ENCODE measurements around the gene NTN3.
"Not testable (repeated sequence)": the region's sequence is repeated elsewhere in the genome, so short reads cannot be mapped to it uniquely, and the experiment has no call there.

The NTN3 gene

DNA sequence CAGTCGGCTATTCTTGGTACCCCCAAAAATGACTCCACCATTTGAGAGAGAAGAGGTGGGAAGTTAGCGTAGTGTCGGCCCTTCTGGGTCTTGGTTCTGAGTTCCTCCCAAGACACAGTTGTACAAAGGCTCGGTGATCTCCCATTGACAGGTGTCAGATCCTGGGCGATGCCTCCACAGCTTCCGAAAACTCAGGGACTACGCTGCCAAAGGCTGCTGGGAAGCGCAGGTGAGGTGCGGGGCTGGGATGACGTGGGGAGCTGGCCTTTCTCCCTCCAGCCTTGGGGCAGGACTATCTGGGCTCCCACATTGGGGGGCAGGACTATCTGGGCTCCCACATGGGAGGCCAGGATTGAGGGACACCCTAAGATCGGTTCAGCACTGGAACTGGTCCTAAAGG lies 31.5 kb upstream of the NTN3 start:
- DNase-seq (ENCODE audit: low read depth in 4 of 4, low spot score in 1 of 4) = no peak

GRCh38 chr16:2441143-2441804 lies 29.8 kb upstream of the NTN3 start:
- not testable (repeated sequence) for DNase-seq (ENCODE audit: low read depth in 4 of 4, low spot score in 1 of 4)

DNA sequence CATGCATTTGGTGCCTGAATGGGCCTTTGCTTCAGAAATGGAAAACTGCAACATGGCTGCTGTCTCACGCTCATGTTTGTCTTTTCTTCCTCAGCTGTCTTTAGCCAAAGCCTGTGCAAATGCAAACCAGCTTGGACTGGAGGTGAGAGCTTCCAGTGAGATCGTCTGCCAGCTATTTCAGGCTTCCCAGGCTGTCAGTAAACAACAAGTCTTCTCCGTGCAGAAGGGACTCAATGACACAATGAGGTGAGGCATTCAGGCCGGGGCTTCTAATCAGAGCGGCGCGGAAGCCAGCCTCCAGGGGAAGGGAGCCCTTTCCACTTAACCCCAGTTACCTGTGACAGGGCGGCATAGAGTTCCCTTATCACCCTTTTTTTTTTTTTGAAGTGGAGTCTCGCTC lies 27.5 kb upstream of the NTN3 start:
- DNase-seq (ENCODE audit: low read depth in 4 of 4, low spot score in 1 of 4) = no peak

GRCh38 chr16:2447920-2448583 lies 23.0 kb upstream of the NTN3 start:
- no peak for DNase-seq (ENCODE audit: low read depth in 4 of 4, low spot score in 1 of 4)

GRCh38 chr16:2449118-2449517 lies 22.0 kb upstream of the NTN3 start:
- no peak for DNase-seq (ENCODE audit: low read depth in 4 of 4, low spot score in 1 of 4)

DNA sequence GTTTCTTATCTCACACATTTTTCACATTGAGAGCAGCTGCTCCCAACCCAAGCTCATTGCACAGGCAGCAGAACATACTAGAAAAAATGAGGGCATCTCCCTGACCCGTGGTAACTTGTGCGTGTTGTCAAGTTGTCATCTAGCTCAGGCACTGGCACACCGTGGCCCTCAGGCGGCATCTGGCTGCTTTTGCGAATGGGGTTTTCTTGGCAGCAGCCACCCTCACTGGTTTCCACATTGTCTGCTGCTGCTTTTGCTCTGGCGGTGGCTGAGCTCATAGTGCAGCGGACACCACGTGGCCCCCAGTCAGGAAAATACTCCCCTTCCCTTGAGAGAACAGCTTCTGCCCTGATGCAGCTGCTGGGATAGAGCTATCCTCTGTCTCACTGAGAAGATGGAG lies 20.6 kb upstream of the NTN3 start:
- DNase-seq (ENCODE audit: low read depth in 4 of 4, low spot score in 1 of 4) = no peak

GRCh38 chr16:2450975-2451381 lies 20.1 kb upstream of the NTN3 start:
- no peak for DNase-seq (ENCODE audit: low read depth in 4 of 4, low spot score in 1 of 4)

- DNase-seq (ENCODE audit: low read depth in 4 of 4, low spot score in 1 of 4) = no peak
Measured at GRCh38 chr16:2451851-2452320, 19.2 kb upstream of the NTN3 start.

- no peak for DNase-seq (ENCODE audit: low read depth in 4 of 4, low spot score in 1 of 4)
Measured at GRCh38 chr16:2452650-2453049, 18.4 kb upstream of the NTN3 start.

- DNase-seq (ENCODE audit: low read depth in 4 of 4, low spot score in 1 of 4) = no peak
Measured at GRCh38 chr16:2455081-2455845, 15.8 kb upstream of the NTN3 start.

GRCh38 chr16:2456551-2457153 lies 14.4 kb upstream of the NTN3 start:
- no peak for DNase-seq (ENCODE audit: low read depth in 4 of 4, low spot score in 1 of 4)

DNA sequence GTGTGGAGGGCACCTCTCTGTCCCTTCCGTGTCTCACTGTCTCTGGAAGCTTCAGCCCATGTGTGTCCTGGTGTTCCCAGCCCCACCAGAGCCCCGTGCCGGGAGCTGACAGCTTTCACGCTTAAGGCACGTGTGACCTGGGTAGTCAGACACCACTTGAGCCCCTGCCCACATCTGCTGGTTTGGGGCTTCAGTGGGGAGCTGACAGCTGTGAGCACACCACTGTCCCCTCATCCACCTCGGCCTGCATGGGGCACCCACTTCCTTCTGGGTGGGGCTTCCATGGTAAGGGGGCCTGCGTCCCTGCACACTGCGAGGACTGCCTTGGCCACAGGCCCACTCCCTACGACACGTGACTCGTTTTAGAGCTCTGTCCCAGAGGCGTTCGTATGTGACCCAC lies 13.8 kb upstream of the NTN3 start:
- DNase-seq (ENCODE audit: low read depth in 4 of 4, low spot score in 1 of 4) = no peak

DNA sequence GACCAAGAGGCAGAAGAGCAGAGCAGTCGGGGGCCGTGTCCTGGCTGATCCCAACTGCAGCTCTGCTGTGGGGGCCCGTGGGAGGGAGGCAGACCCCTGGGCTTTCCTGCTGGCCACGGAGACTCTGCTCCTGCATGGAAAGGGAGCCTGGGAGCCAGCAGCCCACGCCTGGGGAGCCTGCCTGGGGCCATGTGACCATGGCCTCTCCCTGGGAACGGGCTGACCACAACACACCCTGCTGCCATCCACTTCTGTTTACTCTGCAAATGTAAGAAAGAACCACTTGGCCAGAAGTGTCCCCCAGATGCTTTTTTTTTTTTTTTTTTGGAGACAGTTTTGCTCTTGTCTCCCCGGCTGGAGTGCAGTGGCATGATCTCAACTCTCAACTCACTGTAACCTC lies 13.2 kb upstream of the NTN3 start:
- DNase-seq (ENCODE audit: low read depth in 4 of 4, low spot score in 1 of 4) = no peak

DNA sequence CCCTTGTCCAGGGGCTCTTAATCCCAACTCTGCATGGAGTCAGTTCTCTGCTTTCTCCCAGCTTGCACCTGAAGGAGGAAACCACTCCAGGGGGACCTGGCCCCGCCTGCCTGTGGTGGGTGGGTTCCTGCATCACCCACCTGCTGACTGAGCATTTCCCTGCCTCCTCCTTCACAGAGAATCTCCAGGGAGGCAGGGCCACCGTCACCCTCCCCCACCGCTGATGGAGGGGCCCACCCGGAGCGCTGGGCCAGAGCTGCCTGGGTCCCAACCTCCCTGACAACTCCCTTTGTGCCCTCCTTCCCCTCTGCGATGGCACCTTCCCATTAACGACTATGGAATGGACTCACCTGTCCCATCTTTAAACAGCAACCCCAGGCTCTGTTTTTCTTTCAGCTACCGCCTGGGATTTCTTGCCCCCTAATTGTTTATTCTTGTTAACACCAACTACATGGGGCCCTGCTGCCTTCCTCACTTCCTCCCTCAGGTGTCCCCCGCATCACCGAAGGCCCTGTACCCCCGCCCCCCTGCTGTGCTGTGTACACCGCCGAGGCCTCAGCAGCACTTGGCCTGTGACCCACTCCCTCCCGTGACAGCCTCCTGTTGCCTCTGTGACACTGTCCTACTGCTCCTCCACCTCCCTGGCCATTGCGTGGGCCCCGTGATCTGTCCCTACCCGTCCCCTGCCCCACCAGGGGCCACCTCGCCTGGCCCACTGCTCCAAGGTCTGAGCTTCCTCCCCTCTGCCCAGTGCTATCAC lies 12.0 kb upstream of the NTN3 start:
- no peak for DNase-seq (ENCODE audit: low read depth in 4 of 4, low spot score in 1 of 4)

DNA sequence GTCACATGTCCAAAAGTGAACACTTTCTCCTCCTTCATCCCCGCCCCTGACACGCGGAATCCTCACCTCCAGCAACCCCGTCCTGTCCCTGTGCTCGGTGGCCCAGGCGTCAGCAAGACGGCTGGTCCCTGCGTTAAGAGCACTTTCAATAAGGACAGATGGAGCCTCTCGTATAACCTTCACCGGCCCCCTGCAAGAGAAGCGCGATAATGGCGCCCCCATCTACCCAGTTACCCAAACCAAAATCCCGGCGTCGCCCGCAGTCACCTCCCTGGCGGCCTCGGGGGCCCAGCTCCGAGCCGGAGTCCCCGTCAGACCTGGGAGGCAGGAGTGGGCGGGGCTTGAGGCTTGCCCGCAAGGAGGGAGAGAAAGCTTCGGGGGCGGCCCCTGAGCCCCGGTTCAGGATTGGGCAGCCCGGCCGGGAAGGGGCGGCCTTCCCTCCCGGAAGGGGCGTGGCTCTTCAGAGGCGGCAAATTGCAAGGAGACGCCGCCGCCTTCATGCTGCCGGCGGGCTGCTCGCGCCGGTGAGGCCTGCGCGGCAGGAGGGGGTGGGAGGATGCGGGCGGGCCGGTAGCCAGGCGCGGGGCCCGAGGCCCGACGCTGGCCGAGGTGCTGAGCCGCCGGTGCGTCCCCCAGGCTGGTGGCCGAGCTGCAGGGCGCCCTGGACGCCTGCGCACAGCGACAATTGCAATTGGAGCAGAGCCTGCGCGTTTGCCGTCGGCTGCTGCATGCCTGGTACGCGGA lies 11.3 kb upstream of the NTN3 start, which contains the start of gene TEDC2:
Gene TEDC2, plus strand, starts transcription at position 463 of the 744 bp plus-strand sequence. Its CDS starts 36 bp downstream, at position 499.
- peak; percentile 95 to 99 (median 98) for DNase-seq (ENCODE audit: low read depth in 4 of 4, low spot score in 1 of 4)

GRCh38 chr16:2460391-2460713 lies 10.7 kb upstream of the NTN3 start:
- DNase-seq (ENCODE audit: low read depth in 4 of 4, low spot score in 1 of 4) = no peak

GRCh38 chr16:2460916-2461315 lies 10.2 kb upstream of the NTN3 start:
- no peak for DNase-seq (ENCODE audit: low read depth in 4 of 4, low spot score in 1 of 4)

DNA sequence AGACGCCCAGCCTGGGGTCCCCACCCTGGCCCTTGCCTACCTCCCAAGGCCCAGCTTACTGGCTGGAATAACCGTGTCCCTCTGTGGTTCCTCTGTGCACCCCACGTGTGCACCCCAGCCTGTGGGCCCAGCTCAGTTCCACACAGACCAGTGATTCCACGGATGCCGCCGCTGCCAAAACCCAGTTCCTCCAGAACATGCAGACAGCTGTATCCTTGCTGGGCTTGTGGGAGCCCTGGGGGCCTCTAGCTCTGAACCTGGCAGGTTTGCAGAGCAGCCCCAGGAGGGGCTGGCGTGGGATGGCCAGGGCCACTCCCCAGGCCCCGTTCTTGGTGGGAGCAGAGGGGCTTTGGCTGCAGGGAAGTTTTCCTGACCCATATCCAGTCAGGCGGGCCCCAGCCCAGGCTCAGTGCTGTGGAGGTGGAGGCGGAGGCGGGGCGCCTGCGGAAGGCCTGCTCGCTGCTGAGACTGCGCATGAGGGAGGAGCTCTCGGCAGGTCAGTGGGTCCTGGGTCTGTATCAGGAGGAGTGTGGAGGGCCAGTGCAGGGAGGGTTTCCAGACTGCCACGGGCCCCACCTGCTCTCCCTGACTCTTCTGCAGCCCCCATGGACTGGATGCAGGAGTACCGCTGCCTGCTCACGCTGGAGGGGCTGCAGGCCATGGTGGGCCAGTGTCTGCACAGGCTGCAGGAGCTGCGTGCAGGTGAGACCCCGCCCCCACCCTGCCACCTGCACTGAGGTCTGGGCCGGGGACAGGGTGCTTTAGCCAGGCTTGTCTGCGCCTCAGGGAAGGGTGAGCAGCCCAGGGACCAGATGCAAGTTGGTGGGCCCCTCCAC lies 8.8 kb upstream of the NTN3 start:
- no peak for DNase-seq (ENCODE audit: low read depth in 4 of 4, low spot score in 1 of 4)

DNA sequence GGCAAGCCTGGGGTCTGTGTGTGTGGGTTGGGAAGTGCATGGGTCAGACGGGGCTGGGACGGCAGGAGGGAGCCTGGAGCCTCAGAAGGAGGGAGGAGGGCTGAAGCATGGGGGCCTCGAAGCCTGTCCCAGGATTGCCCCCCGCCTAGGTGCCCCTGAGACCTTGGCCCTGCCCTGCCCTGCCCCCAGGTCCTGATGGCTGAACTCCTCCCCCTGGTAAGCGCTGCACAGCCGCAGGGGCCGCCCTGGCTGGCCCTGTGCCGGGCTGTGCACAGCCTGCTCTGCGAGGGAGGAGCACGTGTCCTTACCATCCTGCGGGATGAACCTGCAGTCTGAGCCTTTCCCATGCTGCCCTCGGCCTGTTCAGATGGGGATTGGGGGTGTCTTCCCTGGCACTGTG lies 6.8 kb upstream of the NTN3 start:
- no peak for DNase-seq (ENCODE audit: low read depth in 4 of 4, low spot score in 1 of 4)

All from stimulated activated CD4-positive, alpha-beta T cell treated with anti-CD3 and anti-CD28 coated beads, Interleukin-1b, Interleukin-23, amount 100 ng/mL, for 24 hours (primary cell).